Frontal cortex (tissue), 4 donors: Measurements from ENCODE around the gene PPFIBP2. TPM values are rescaled to one million over a fixed set of nuclear protein-coding genes. Genes with fewer than 3 reads are reported as not detected.

Experiments
- DNase-seq, 2 donors: peaks; one replicate each; pipeline ENCODE4 v3.0.0; 2012; ENCODE audit warnings: low spot score in 2 of 2
- FAIRE-seq: peaks from 2 replicates; lab custom pipeline; 2012; peaks lifted over from hg19 to GRCh38; lab: Jason Lieb, UNC
- total RNA-seq: library from RNA; depleted of rRNA; stranded (reverse); fragments of >200 nt; gene quantifications from one replicate; pipeline ENCODE4 v1.2.3, GENCODE V29; 2014
- donor health status: control.
- donor health status: control.
- donor health status: control.

The PPFIBP2 gene
- total RNA-seq, 1 donor from 2014 or later: 11.4 TPM

DNA sequence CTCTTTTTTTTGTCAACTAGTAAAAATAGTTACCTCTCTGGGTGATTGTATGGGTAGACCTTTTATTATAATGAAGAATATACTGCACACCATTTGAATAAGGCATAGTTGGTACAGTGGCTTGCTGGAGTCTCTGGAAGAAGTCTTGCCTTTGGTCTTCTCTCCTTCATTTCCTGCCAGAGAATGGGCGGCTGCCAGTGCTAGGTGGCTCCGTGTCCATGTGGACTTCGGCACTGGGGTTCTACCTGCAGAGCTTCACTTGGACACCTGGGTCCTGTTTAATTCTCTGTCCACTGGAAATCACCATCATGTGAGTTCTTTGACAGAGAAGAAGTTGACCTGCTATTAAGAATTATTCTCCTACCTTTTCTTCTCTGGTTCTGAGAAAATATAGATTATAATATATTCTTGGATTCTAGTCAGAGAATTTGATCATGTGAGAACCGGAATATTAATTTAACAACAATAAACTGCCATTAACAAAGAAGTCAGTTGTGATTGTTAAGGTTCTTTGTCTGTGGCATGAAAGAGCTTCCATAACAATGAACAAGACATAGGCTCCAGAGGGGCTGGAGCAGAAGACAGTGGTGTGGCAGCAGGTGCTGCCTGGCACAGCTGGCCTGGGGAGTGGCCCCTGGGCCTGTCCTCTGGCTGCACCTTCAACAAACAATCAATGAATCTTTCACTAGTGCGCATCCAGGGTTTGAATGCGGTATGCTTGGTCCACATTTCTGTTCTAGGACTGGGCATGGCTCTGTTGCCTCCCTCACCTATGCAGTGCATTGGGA is 77.5 kb downstream of the PPFIBP2 start:
- DNase-seq (no peak), FAIRE-seq (no peak)

- DNase-seq (no peak), FAIRE-seq (no peak)
Observed at GRCh38 chr11:7591987-7592386, 78.2 kb downstream of the PPFIBP2 start.

GRCh38 chr11:7592711-7593110 is 78.9 kb downstream of the PPFIBP2 start:
- no peak for FAIRE-seq

GRCh38 chr11:7593481-7593880 is 79.7 kb downstream of the PPFIBP2 start:
- FAIRE-seq: no peak
- no peak for DNase-seq

More at GRCh38 chr11:7592711-7593110, 78.9 kb downstream of the PPFIBP2 start:
- no peak for DNase-seq

DNA sequence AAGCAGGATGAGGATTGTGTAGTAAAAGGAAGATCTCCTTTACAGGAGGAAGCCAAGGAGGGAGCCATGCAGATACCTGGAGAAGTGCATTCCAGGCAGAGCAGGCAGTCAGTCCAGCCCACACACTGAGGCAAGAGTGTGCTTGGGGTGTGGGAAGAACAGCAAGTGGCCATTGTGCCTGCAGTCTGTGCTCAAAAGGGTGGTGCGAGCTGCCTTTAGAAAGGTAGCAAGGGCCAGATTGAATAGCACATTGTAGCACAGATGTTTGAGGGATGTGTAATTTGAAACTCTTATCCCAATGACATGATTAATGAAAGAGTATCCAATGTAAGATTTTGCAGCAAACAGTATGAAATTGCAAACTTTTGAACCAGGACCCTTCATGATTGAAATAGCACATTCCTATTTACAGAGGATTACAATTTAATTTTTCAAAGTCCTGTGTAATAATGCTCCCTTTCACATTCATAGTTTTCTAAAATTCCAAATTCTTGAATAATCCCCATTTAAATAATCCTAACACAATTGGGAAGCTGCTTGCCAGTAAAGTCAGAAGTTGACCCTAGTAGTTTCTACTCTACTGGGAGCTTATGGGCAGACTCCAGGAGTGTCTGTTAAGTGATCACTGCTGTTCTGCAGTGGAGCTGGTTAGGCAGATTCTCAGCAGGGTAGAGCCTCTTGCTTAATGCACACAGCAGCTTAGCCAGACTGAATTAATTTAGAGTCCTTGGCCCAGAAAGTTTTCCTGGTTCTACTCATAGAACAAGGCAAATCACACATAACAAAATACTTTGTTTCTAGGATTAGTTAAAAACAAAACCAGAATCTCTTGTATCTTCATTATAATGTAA is 81.4 kb downstream of the PPFIBP2 start:
- FAIRE-seq (no peak), DNase-seq (no peak)

DNA sequence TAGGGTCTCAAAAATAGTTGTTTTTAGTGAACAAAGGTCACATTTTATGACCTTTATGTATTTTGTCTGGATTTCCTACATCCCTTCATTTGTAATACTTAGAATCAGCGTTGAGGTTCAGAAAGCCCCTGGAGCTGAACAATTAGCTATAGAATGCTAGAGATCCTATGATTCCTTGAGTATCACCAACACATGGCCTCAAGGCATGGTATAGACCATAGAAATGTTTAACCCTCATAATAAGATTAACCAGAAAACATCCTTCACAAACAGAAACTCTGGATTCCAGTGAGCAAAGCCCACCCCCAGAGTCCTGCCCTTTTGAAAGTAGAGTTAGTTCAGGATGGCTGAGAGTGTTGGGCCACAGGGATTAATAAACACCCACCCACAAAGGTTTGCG is 82.2 kb downstream of the PPFIBP2 start:
- DNase-seq: no peak
- FAIRE-seq: no peak

GRCh38 chr11:7596975-7597391 is 83.2 kb downstream of the PPFIBP2 start:
- DNase-seq: no peak
- no peak for FAIRE-seq

DNA sequence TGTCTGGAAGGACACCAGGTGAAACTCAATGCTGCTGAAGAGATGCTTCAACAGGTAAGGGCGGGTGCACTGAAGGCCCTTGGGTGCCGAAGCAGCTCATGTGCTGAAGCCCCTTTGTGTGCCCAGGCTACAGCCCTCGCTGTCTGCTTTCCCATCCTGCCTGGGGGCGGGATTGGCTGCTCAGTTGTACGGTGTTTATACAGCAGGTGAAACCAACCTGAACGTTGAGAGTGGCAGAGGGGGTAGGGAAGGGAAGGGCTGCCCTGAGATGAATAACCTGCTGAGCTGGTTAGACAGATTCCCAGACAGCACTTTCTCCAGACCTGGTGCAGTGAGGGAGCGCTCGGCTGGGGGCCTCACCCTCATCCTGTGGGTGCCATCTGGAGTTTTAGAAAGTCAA is 83.8 kb downstream of the PPFIBP2 start:
- FAIRE-seq (no peak), DNase-seq (no peak)

GRCh38 chr11:7599209-7599608 is 85.4 kb downstream of the PPFIBP2 start:
- no peak for FAIRE-seq
- no peak for DNase-seq

DNA sequence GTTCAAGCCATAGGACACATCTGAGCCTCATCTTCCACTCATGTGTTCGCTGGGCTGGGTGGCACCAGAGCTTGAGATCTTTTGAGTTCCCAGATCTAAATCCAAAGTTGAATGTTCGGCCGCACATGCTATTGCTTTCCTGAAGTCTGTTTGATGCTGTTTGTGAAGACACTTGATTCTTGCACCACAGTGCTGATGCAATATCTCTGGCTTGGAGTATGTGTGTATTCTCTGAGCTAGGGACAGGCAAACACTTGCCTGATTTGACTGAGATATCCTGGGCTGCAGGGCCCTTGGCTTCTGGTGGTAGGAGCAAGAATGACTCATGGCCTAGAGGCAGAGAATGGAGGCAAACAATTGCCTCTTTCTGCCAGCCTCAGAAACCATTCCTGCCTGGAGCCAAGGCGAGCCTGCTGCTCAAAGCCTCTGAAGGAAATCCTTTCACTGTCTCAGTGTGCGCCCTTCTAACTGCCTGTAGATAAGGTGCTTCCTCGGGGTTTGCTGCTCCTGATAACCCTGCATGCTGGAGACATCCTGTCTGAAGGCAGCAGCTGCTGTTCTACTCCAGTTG is 86.5 kb downstream of the PPFIBP2 start:
- DNase-seq: no peak
- FAIRE-seq: no peak

DNA sequence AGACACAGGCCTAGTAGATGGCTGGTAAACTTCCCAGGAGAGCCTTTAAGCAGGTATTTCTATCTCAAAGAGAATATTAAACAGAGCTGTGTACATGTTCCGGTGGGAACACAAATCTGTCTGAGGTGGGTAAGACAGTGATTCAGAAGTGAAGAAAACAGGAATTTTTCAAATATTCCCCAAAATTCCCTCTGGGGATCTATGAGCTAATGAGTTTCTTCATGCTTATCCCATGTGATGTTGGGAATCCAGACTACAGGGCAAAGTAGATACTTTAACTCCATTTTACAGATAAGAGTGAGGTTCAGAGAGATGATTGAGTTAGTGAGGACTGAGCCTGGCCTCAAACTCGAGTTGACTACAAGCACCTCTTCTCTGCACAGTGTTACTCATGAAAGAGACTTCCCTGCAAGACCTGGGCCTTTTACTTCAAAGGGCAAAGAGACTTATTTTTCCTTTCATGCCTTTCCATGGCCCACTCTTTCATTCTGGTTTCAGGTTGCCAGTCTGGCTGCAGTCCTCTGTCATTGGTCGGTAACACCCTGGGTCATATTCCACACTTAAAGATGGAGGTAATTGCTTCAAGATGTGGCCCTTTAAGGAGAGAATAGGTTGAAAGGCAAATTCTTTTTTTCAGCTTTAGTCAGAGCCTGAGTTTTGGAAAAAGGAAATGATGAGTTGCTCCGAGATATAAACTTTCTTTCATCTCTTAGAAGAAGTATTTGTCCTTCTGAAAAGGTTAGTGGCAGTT is 89.4 kb downstream of the PPFIBP2 start:
- DNase-seq: no peak
- no peak for FAIRE-seq

DNA sequence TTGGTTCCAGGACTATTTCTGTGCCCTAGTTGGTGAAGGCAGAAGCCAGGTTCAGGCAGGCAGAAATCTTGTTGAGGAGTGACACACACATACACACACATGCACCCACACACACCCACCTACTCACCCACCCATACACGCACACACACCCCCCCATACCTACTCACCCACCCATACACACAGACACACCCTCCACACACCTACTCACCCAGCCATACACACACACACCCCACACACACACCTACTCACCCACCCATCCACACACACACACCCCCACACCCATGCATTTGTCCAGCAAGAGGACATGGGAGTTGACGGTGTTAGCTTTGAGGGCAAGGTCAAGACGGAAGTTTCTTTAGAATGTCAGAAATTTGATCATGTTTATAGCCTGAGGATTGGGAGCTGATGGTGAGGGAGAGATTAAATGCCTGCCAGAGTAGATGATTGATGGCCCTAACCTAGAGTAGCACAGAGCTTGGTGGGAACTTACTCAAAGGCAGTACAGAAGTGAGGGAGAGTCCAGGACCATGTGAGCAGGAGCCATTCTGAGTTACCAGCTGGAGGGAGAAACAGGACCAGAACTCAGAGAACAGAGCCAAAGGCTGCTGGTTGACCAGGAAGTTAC is 90.6 kb downstream of the PPFIBP2 start:
- DNase-seq (no peak), FAIRE-seq (no peak)

- no peak for DNase-seq
- FAIRE-seq: no peak
Observed at GRCh38 chr11:7605186-7605943, 91.6 kb downstream of the PPFIBP2 start.

GRCh38 chr11:7606496-7606895 is 92.7 kb downstream of the PPFIBP2 start:
- no peak for FAIRE-seq

DNA sequence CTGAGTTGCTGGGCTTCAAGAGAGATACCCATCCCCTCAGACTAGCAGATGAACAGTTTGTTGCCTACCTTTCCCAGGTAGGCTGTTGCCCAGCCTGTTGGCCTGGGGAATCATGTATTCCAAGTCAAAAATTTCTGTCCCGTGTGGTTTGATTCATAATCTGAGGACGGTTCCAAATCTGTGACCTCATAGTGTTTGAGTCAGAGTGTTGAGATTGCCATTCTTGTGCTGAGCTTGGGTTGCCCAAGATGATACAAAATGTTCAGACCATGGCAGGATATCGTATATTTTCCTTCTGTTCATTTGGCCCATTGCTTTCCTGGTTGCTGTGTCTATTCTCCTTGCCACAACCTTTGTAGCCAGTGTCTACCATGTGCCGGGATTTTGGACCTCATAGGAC is 95.2 kb downstream of the PPFIBP2 start:
- FAIRE-seq (no peak), DNase-seq (no peak)

More at GRCh38 chr11:7606496-7606895, 92.7 kb downstream of the PPFIBP2 start:
- DNase-seq: no peak

- FAIRE-seq (no peak), DNase-seq (no peak)
Observed at GRCh38 chr11:7609521-7609920, 95.7 kb downstream of the PPFIBP2 start.

DNA sequence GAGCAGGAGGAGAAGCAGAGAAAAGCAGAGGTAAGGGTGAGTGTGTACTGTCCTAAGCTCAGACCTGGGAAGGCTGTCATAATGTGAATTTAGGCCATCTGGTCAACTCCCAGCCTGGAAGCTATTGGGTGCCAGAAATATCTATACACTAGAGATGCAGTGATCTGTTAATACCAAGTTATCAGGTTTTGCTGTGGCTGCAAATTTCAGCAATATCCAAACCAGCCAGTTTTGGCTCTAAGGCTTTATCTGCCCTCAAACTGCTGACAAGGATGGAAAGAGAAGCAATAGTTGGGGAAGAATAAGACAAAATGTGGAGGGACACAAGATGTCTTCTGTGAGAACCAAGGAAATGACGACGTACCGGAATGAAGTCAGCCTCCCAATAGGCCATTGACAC is 96.6 kb downstream of the PPFIBP2 start:
- DNase-seq (no peak), FAIRE-seq (no peak)

GRCh38 chr11:7611411-7611810 is 97.6 kb downstream of the PPFIBP2 start:
- no peak for FAIRE-seq
- DNase-seq: no peak
